Kidney epithelial cell (primary cell): Measurements from ENCODE around the gene SNX17. TPM values are rescaled to one million over a fixed set of nuclear protein-coding genes. Genes with fewer than 3 reads are reported as not detected.

Experiments used
- DNase-seq: peaks from one replicate; pipeline ENCODE4 v3.0.0-alpha.2; 2010; ENCODE audit warnings: low read depth
- H3K27me3 ChIP-seq: 2 replicates; pipeline ENCODE4 v1.6.0; 2011; ENCODE audit warnings: low read length; ENCODE audit not compliant: control insufficient read depth, insufficient read depth
- H3K36me3 ChIP-seq: 2 replicates; pipeline ENCODE4 v1.5.1; 2011; ENCODE audit warnings: low read length; ENCODE audit not compliant: control insufficient read depth, insufficient read depth
- H3K4me3 ChIP-seq: 2 replicates; pipeline ENCODE4 v1.5.1; 2011; ENCODE audit warnings: low read depth, mild to moderate bottlenecking, control low read depth, low read length
- total RNA-seq: library from RNA; depleted of rRNA; stranded (reverse); fragments of >200 nt; gene quantifications from 2 replicates; pipeline ENCODE4 v1.2.3, GENCODE V29; 2015
- TF ChIP-seq, protein P1 (sequence below): IDR thresholded peaks from 2 replicates; pipeline ENCODE4 v1.5.1; 2011; ENCODE audit warnings: mild to moderate bottlenecking, moderate library complexity, low read length, control low read depth, inconsistent platforms; ENCODE audit not compliant: insufficient read depth, poor library complexity, severe bottlenecking

SNX17 gene
- total RNA-seq, 1 donor from 2014 or later, result 92.1 TPM

DNA sequence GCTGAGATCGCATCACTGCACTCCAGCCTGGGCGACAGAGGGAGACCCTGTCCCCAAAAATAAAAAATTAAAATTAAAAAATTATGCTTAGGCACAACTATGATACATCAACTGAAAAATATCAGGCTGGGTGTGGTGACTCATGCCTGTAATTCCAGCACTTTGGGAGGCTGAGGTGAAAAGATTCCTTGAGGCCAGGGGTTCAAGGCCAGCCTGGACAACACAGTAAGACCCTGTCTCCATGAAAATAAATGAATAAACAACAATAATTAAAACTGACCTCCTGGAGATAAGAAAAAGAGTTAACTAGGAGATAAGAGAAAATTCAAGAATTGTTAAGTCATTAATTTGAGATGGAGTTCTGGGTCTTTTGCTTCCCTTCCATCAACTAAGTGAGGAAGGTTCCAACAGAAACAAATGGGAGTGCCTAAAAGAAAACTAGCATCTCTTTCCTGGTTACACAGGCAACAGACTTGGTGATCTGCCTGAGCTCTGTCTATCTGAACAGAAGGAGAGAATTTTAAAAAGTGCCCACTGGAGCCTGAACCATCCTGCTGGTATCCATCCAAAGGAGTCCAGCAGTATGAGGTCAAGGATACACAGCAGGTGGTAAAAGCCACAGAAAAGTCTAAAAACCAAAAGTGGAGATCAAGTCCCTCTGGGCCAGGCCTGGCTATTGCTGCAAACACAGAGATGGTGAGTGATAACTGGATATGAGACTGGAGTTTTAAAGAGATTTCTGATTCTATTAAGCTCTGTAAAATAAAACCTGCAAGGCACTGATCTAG, 30.1 kb downstream of the SNX17 start:
- H3K36me3 ChIP-seq, result no peaks in the 10 kb centered on the region

DNA sequence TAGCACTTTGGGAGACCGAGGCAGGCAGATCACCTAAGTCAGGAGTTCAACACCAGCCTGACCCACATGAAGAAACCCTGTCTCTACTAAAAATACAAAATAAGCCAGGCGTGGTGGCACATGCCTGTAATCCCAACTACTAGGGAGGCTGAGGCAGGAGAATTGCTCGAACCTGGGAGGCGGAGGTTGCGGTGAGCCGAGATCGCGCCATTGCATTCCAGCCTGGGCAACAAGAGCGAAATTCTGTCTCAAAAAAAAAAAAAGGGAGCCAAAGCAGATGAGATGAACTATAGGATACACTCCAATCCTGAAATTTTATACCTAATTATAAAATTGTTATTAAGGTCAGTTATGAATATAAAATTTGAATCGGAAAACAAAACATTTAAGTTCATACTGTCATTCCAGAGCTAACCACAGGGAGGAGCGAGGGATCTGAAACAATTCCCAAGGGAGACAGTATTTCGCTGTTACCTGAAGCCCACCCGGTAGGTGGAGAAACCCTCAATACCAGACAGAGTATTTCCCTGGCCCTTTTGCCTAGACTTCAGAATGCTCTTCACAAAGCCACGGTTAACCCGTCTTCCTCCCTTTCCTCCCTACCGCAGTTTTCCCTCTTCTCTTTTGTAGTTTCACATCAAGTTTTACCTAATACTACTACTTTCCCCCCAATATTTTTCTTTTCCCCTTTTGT, 37.5 kb downstream of the SNX17 start:
- no peak for DNase-seq
- Histone ChIP-seq H3K4me3 (peak overlapping the region; percentile 94), H3K36me3 (no peaks in the 10 kb centered on the region), H3K27me3 (no peaks in the 10 kb centered on the region)
- TF ChIP-seq, protein P1, sequence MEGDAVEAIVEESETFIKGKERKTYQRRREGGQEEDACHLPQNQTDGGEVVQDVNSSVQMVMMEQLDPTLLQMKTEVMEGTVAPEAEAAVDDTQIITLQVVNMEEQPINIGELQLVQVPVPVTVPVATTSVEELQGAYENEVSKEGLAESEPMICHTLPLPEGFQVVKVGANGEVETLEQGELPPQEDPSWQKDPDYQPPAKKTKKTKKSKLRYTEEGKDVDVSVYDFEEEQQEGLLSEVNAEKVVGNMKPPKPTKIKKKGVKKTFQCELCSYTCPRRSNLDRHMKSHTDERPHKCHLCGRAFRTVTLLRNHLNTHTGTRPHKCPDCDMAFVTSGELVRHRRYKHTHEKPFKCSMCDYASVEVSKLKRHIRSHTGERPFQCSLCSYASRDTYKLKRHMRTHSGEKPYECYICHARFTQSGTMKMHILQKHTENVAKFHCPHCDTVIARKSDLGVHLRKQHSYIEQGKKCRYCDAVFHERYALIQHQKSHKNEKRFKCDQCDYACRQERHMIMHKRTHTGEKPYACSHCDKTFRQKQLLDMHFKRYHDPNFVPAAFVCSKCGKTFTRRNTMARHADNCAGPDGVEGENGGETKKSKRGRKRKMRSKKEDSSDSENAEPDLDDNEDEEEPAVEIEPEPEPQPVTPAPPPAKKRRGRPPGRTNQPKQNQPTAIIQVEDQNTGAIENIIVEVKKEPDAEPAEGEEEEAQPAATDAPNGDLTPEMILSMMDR, result peak; percentile 59

More for the DNA sequence above, 30.1 kb downstream of the SNX17 start:
- DNase-seq, result no peak
- TF ChIP-seq, protein P1, result no peak
- Histone ChIP-seq H3K4me3 (no peak overlapping the region), H3K27me3 (no peaks in the 10 kb centered on the region)

DNA sequence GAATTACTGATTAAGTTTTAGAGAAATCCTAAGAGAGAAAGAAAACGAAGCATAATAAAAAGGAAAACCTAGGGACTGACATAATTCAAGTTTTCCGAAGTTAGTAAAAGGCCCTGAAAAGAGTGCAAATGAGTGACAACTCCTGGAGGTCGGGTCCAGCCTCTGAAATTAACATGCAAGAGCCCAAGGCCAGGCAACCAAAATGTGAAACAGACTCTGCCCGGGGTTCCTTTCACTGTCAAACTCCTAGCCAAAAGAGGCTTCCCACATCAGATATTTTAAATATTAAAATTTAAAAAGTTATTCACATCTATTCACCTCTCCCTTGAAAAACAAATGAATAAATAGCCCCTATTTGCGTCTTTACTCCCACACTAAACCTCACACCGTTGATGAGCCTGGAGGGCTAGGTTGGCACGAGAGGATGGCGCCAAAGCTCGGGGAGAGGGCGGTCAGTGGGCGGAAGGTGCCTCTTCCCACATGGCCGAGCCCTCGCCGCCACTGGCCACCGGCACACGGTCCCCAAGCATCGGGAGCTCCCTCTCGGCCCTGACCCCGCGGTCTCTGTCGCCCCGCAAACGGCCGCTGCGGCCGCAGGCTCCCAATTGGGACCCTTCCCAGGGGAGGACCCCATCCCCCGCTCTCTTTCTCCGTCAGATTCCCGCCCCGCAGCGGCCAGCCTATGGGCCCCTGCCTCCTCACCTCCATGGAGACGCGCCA, 38.3 kb downstream of the SNX17 start:
- H3K27me3 ChIP-seq, result no peaks in the 10 kb centered on the region
- TF ChIP-seq, protein P1, result no peak
- H3K36me3 ChIP-seq, result no peaks in the 10 kb centered on the region
- no peak for DNase-seq
- H3K4me3 ChIP-seq, result peak overlapping the region; percentile 94

DNA sequence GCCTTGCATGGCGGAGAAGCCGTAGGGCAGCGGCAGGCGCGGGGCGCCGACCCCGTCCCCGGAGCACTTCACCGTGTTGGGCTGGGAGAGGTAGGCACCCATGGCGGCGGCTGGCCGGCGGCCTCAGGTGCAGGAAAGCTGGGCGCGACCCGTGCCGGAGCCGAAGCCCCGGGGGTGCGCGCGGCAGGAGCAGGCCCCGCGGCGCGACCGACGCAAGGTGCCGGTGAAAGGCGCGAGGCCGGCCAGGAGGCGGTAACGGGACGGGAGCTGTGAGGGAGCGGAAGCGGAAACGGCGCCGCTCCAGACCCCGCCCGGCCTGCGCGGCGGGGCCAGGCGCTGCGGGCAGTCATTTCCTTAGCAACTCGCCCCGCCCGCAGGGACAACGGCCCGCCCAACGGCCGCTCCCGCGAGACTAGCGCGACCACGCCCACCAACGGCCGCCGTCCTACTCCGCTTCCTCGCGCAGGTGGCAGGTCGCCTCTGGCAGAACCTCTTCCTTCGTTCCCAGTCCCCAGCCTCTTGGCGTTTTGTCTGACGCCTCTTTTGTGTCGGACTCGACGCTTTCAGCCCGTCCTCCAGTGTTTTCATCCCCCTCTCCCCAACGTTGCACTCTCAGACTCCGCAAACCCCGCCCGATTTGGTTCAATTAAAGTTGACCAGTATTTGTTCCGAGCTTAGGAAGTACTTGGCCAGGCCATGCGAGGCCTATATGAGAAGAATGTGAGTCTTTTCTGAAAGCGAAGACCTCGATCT, 39.1 kb downstream of the SNX17 start, which contains the start of gene PPM1G:
Gene PPM1G, minus strand, starts transcription at position 271 of the 753 bp plus-strand sequence. Its CDS starts 169 bp downstream, at position 102.
- Histone ChIP-seq H3K36me3 (no peaks in the 10 kb centered on the region), H3K27me3 (no peaks in the 10 kb centered on the region), H3K4me3 (peak within 1 kb of the TSS; percentile 94)
- TF ChIP-seq, protein P1, result no peak
- peak; percentile 67 for DNase-seq

DNA sequence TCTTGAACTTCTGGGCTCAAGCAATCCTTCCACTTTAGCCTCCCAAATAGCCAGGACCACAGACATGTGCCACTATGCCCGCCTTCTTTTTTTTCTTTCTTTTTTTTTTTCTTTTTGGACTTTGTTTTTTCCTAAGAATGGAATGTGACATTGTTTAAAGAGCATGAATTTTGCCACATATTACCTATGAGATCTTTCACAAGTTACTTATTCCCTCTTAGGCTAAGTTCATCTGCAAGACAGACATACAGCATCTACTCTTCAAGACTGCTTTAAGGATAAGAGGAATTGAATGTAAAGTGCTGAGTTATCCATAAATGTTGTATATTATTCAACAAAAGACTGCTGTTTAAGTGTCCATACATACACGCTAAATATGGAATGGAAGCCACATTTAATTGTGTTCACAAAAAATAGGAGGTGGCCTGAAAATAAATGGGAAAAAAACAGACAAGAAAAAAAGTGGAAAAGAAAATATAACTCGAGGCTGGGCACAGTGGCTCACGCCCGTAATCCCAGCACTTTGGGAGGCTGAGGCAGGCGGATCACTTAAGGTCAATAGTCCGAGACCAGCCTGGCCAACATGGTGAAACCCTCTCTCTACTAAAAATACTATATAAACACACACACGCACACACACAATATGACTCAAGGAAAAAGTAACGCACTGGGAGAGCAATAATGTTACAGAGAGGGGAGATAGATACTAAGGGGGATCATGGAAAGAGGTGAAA, 42.2 kb downstream of the SNX17 start:
- no peak for DNase-seq
- Histone ChIP-seq H3K4me3 (no peak overlapping the region), H3K27me3 (no peaks in the 10 kb centered on the region), H3K36me3 (no peaks in the 10 kb centered on the region)
- TF ChIP-seq, protein P1, result no peak
